Mammary epithelial cell (primary cell): Measurements from ENCODE around the gene C4orf51.

ENCODE experiments used
- CTCF ChIP-seq, 2 donors: IDR thresholded peaks in 1 of 2; conservative IDR thresholded peaks in 1 of 2; 2 replicates each; pipeline ENCODE4 v1.5.1; 2011 to 2012; ENCODE audit warnings: inconsistent platforms in 2 of 2, low read length in 2 of 2, mild to moderate bottlenecking in 2 of 2, control low read depth in 1 of 2, low read depth in 1 of 2; ENCODE audit not compliant: insufficient read depth in 1 of 2; ENCODE audit errors: extremely low read depth in 1 of 2
- EZH2 ChIP-seq: IDR thresholded peaks from 2 replicates; pipeline ENCODE4 v1.6.1; 2012; ENCODE audit warnings: low read length, inconsistent platforms, borderline replicate concordance

- no peak for TF ChIP-seq CTCF (conservative IDR thresholded peaks at IDR 0.05 in 1 of 2, IDR thresholded peaks at IDR 0.05 in 1 of 2; ENCODE audit: extremely low read depth in 1 of 2, insufficient read depth in 1 of 2, low read depth in 1 of 2, low read length in 2 of 2)
- TF ChIP-seq EZH2 = no peak
These were observed 53.2 kb downstream of the C4orf51 start for GRCh38 chr4:145732895-145733880.
